ENCODE measurements around the gene DENND4B.
"Not testable (repeated sequence)": the region's sequence is repeated elsewhere in the genome, so short reads cannot be mapped to it uniquely, and the experiment has no call there.

GRCh38 chr1:153981735-153982134, 35.2 kb upstream of the DENND4B start:
- TF ChIP-seq MTA1 (IDR thresholded peaks at IDR 0.05; ENCODE audit: borderline replicate concordance); POLR2A (conservative IDR thresholded peaks at IDR 0.05); CTCF (IDR thresholded peaks at IDR 0.05 in 2 of 3, conservative IDR thresholded peaks at IDR 0.05 in 1 of 3; ENCODE audit: insufficient read depth in 2 of 3, low read depth in 1 of 3, low read length in 3 of 3); PHF20 (IDR thresholded peaks at IDR 0.05; ENCODE audit: partially characterized antibody); FOXA3 (CRISPR knock-in tag; conservative IDR thresholded peaks at IDR 0.05 in 1 of 2, IDR thresholded peaks at IDR 0.05 in 1 of 2); BCL6 (CRISPR knock-in tag; IDR thresholded peaks at IDR 0.05); DPF2 (IDR thresholded peaks at IDR 0.05); SNAPC5 (CRISPR knock-in tag; IDR thresholded peaks at IDR 0.05): not testable (repeated sequence)

Data from K562 (cell line).